Posterior vena cava (tissue), 2 donors: ENCODE data around the gene DLX4. TPM values are rescaled to one million over a fixed set of nuclear protein-coding genes. Genes with fewer than 3 reads are reported as not detected.

ENCODE experiments used
- DNase-seq: peaks from one replicate; pipeline ENCODE4 v3.0.0-alpha.2; 2020; ENCODE audit warnings: low spot score
- intact Hi-C, 2 donors: fragments of 100-400 bp; cut with DNase I; formaldehyde crosslinking; loops; one replicate each; pipeline versions ENCODE4 v1.14.1 to v1.14.2; 2022 to 2023
- total RNA-seq, 2 donors: library from RNA; stranded (reverse); fragmentation: NEBNext Ultra II Directional; extraction: Animal tissue kit (Norgen Biotek cat#: 25700); gene quantifications; one replicate each; pipeline ENCODE4 v1.2.1, GENCODE V29; 2021
- donor health status: DM: yes; HTN: yes; CAD: no.
- donor health status: DM: yes; HTN: yes; CAD: no.

DLX4 gene
- total RNA-seq, 2 donors from 2014 or later: 0.19 TPM; not detected in 1

DNA sequence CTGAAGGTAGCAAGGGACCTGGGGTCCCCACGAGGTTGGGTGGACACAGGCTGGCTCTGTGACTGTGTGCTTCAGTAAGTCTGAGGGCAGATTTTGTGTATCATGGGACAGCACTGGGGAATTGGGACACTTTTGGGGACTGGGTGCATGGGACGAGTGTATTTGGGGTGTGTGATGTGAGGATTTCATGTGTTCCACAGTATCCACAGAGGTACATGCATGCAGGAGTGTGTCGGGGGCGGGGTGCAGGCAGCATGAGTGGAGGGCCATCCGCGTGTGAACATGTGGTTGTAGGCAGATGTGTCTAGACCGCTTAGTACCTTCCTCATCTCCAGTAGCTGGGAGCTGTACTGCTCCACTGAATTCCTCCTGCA is 27.1 kb downstream of the DLX4 start:
- DNase-seq: peak; percentile 51
- intact Hi-C loops: loop anchor here (2.0 to 10.0 kb wide), 6 partner anchors 44 to 441 kb away; no protein-coding TSS in a partner anchor

DNA sequence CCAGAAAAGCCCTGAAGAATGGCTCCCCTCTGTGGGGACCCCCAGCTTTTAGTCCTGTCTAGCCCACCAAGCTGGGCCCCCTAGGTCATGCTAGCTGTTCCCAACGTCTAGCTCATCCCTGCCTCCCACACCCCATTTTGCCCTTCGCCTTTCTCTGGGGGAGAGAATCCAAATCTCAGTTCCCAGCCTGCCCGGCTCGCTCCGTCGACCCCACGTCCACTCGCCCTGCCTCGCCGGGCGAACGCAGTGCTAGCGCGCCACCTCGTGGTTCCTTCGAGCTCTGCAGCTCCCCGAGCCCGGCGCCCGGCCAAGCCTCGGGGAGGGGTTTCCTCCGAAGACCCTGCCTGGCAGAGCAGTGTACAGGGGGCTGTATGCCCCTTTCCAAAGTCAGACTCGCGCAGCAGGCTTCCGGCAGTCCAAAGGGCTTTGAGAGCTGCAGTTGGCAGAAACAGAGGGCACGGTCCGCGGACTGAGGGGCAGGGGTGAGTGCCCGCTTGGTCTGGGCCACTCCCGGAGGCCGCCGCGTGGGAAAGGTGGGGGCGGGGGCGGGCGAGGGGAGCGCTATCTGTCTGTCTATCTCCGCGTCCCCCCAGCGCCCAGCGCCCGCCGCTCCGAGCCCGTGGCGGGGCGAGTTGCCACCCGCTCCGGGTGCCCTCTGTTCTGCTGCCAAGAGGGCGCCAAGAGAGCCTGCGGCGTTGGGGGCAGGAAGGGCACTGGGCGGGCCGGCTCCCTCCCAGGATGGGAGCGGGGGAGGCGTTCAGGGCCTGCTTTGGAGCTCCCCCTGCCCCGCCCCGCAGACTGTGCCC is 27.7 kb downstream of the DLX4 start:
- intact Hi-C loops: loop anchor here (2.0 to 10.0 kb wide), 6 partner anchors 44 to 442 kb away; no protein-coding TSS in a partner anchor
- DNase-seq: peak; percentile 90

- intact Hi-C loops: loop anchor here (2.0 to 10.0 kb wide), 6 partner anchors 45 to 442 kb away; no protein-coding TSS in a partner anchor
- no peak for DNase-seq
These were observed 28.3 kb downstream of the DLX4 start for GRCh38 chr17:49997301-49997650.

- intact Hi-C loops: loop anchor here (1.0 to 10.0 kb wide), 7 partner anchors 46 to 443 kb away; no protein-coding TSS in a partner anchor
- DNase-seq: peak; percentile 89
These were observed 29.0 kb downstream of the DLX4 start for GRCh38 chr17:49997773-49998703.

DNA sequence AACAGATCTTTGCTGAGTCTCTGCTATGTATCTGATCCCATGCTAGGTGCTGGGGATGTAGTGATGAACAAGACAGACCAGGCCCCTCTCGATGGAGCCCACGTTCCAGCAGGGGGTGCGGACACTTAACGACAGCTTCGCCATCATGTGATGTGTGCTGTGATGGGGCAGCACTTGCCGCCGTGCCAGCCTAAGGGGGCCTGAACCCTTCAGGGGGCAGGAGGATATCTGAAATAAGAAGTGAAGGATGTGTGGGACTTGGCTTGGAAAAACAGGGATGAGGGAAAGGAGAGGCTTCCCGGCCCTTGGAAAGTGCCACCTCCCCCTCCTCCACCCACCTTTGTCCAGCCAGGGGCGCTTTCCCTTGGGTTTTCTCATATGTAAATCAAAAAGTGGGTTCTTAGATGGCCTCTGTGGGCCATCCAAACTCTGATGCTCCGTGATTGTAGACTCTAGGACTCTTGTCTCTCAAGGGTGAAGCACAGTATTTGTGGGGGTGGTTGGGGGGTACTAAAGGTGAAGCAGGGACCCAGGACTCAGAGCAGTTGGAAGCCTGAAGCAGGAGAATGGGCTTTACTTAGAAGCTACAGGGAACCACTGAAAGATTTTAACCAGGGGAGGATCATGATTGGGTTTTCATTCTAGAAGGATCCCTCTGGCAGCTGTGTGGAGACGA is 30.0 kb downstream of the DLX4 start:
- intact Hi-C loops: loop anchor here (1.0 to 10.0 kb wide), 6 partner anchors 47 to 444 kb away; no protein-coding TSS in a partner anchor
- DNase-seq: peak; percentile 46

DNA sequence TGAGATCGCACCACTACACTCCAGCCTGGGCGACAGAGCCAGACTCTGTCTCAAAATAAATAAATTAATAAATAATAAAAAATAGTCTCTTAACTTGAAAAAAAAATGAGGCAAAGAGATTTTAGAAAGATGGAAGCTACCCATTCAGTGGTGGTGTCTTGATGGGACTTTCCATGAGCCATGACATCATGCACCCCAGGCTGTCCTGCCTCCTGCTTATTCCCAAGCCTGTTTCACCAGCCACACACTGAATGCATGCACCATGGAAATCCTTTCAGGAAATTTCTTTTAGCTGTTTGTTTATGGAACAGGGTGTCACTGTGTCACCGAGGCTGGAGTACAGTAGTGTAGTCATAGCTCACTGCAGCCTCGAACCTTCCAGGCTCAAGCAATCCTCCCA is 34.9 kb downstream of the DLX4 start:
- intact Hi-C loops: no loop called here
- no peak for DNase-seq

DNA sequence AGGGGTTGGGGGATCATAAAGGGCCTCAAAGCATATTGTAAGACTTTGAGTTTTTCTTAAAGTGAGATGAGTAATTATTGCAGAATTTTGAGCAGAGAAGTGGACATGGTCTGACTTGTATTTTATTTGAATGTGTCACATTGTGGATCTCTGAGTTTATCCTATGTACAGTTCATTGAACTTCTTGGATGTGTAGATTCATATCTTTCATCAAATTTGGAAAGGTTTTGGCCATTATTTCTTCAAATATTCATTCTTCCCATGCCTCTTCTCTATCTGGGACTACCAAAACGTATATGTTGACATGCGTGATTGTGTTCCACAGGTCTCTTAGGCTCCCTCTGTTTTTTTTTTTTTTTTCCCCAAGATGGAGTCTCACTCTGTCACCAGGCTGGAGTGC is 40.3 kb downstream of the DLX4 start:
- intact Hi-C loops: no loop called here
- DNase-seq: no peak

DNA sequence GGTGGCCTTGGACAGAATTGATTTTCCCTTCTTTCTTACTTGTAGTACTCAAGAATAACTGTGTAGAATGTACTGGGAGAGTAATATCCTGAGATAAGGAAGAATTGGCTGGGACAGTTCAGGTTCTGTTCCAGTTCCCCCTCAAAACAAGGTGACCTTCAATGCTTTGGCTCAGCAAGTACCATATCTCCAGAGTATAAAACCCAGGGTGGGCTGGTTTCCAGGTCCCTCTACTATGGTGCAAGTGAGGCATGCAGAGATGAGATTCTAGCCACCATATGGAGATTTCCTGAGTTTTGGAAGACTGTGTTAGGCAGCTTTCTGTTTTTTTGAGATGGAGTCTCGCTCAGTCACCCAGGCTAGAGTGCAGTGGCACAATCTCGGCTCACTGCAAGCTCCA is 44.1 kb downstream of the DLX4 start:
- intact Hi-C loops: no loop called here
- no peak for DNase-seq

DNA sequence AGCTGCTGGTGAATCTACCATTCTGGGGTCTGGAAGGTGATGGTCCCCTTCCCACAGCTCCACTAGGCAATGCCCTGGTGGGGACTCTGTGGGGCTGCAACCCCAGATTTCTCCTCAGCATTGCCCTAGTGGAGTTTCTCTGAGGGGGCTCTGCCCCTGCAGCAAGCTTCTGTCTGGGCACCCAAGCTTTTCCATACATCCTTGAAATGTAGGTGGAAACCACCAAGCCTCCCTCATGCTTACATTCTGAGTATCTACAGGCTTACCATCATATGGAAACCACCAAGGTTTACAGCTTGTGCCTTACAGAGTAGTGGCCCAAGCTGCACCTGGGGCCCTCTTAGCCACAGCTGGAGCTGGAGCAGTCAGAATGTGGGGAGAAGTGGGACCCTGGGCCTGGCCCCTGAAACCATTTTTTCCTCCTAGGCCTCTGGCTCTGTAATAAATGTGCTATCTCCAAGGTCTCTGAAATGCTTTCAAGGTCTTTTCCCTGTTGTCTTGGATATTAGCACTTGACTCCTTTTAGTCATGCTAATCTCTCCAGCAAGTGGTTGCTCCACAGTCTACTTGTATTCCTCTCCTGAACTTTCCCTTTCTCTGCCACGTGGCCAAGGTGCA is 45.6 kb downstream of the DLX4 start:
- intact Hi-C loops: no loop called here
- peak; percentile 45 for DNase-seq

GRCh38 chr17:50015146-50015545 is 46.2 kb downstream of the DLX4 start:
- DNase-seq: no peak
- intact Hi-C loops: no loop called here

DNA sequence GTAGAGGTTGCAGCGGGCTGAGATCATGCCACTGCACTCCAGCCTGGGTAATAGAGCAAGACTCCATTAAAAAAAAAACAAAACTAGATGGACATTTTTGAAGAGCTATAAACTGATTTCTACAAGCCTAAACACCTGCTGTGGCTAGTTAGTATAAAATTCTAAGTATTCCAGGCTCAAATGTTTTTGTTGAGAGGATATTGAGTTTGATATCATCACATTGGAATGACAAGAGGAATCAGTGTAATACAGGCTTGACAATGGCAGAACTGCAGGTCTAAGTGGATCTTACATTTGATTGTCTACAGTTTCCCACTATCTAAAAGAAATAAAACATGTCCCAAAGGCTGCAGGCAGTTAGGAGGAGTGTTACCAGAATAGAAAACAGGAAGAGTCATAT is 49.9 kb downstream of the DLX4 start:
- intact Hi-C loops: no loop called here
- DNase-seq: no peak

DNA sequence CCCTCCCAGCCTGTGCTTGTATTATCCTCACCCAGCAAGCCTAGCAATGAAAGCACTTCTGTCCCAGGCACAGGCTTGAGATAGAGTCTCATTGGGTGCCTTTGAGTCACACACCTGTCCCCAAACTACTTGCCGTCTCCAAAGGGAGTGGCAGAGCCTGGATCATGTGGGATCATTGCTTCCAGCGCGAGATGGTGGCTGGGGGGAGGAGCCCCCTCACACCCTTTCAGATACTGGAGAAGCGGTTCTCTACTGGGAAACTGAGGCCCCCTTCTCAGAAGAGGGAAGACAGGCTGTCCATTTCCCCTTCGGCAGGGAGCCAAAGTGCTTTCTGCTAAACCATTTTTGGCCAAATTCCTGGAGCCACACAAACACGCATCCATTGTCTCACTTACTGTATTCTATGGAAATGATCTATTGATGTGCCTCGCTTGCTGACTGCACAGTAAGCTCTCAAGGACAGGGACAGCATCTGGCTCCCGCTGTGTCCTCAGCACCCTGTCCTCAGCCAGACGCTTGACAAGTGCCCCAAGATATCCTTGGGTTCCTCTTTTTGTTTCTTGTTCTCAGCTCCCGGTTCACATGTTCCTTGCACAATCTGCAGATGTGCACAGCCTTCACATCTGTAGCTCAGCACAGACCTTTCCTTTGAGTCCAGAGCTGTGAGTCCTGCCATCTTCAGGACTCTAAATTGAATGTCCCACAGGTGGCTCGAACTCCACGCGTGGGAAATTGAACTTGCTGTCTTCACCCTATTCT is 52.0 kb downstream of the DLX4 start:
- peak; percentile 7 for DNase-seq
- intact Hi-C loops: no loop called here

DNA sequence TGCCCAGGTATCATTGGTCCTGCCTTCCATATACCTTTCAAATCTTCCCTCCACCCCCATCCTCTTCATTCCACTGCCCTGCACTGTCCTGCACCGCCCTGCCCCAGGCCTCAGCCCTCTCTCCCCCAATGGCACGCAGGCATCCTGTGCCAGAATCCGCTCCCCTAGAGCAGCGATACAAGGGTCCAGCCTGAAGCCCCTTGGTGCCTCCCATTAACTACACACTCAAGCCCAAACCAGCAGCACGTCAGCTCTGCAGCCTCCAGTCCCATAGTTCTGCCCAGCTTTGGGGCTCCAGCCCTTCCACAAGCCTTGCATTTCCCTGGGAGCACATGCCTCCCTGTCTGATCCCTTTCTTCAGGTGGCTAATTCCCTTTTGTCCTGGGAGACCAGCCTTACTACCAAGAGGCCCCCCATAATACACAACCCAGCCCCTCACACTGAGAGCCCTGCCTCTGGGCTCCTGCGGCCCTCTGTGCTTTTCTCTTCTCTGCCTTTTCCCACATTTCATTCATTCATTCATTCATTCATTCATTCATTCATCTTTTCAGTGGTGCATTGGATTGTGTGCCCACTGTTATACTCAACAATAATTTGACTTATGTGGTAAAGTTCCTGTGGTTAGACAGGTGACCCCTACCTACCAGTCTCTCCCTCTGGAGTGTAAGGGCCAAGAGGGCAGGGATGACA is 52.8 kb downstream of the DLX4 start:
- peak; percentile 58 for DNase-seq
- intact Hi-C loops: no loop called here

- peak; percentile 50 for DNase-seq
- intact Hi-C loops: no loop called here
These were observed 53.6 kb downstream of the DLX4 start for GRCh38 chr17:50022463-50023130.

GRCh38 chr17:50023520-50023919 is 54.5 kb downstream of the DLX4 start:
- DNase-seq: no peak
- intact Hi-C loops: no loop called here
